ENCODE measurements around the gene P4HB. TPM values are rescaled to one million over a fixed set of nuclear protein-coding genes. Genes with fewer than 3 reads are reported as not detected.
A peak's percentile ranks its signal among the peaks of the same experiment; 100 is the strongest.

The P4HB gene
- polyA plus RNA-seq = 100 to 1,000 TPM; 582 to 595 TPM

DNA sequence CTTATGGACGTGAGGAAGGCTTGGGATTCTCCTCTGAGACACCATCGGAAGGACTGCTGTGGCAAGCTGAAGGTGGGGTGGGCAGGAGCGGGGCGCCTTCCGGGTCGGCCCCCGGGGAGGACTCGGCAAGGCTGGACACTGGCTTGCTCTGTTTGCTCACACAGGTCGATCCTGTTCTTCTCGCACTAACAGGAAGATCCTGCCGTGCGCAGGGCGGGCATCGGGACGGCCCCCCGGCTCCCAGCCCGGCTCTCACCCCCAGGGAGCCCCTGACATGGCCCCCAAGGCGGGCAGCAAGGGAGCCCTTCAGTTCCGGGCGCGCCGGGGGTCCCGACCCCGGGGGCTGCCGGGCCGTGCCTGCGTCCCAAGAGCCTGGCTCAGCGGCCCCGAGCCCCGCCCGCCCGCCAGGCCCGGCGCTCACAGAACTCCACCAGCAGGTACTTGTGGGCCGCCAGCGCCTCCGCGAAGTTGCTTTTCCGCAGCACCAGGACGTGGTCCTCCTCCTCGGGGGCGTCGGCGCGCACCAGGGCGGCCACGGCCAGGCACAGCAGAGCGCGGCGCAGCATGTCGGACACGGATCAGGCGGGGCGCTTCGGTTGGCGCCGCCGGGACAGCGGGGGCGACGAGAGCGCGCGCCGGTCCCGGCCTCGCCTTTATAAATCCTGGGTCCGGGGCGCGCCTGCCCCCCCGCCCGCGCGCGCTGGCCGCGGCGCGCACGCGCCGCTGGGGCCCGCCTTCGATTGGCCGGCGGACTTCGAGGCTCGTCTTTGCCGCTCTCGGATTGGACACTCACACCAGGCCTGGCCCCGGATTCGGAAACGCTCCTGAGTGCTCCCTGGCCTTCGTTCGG lies at the start of gene P4HB:
Gene P4HB, minus strand, starts transcription at position 630 of the 850 bp plus-strand sequence. Its CDS starts 64 bp downstream, at position 566.
- Histone ChIP-seq H3K27ac (ENCODE audit: low read depth in 2 of 2, low read length in 1 of 2) (peak within 1 kb of the TSS; percentile 98 to 99), H3K9me3 (ENCODE audit: control insufficient read depth in 2 of 2, insufficient read depth in 1 of 2, low read depth in 1 of 2, low read length in 1 of 2) (no peaks in the 10 kb centered on the region), H3K36me3 (ENCODE audit: control insufficient read depth in 2 of 2, insufficient read depth in 2 of 2, low read length in 1 of 2) (peaks cover 0 to 18% of the 10 kb centered on the region in 2 donors), H3K4me1 (ENCODE audit: control insufficient read depth in 2 of 2, insufficient read depth in 2 of 2, low read length in 1 of 2) (peaks cover 3 to 13% of the 10 kb centered on the region in 2 donors), H3K27me3 (ENCODE audit: control insufficient read depth in 1 of 2, insufficient read depth in 2 of 2, low read length in 2 of 2) (no peaks in the 10 kb centered on the region), H3K4me3 (ENCODE audit: low read depth in 1 of 2, low read length in 2 of 2) (peak within 1 kb of the TSS; percentile 80 to 95)
- WGBS, 2 donors = 0 to 1% methylated on average over 82 to 95 of the region's 95 CpGs

DNA sequence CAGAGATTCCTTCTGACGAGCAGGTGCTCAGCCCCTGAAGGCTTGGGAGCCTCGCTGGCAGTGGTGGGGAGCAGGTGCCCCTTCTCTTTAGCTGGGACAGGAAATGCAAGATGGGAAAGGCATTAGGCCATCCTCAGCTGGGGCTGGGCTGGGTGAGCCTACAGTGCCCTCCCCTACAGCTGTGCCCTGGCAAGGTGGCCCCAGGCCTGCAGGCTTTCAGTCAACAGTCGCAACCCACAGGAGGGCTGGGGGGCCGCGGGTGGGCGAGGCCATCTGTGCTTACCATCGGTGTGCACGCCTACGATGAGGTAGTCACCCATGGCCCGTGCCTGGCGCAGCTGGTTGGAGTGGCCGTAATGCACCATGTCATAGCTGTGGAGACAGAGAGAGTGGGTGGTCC lies 48.9 kb upstream of the P4HB start:
- Histone ChIP-seq H3K4me1 (ENCODE audit: control insufficient read depth in 2 of 2, insufficient read depth in 2 of 2, low read length in 1 of 2) (peaks cover 5 to 14% of the 10 kb centered on the region in 2 donors), H3K9me3 (ENCODE audit: control insufficient read depth in 2 of 2, insufficient read depth in 1 of 2, low read depth in 1 of 2, low read length in 1 of 2) (no peaks in the 10 kb centered on the region), H3K27ac (ENCODE audit: low read depth in 2 of 2, low read length in 1 of 2) (no peak overlapping the region), H3K27me3 (ENCODE audit: control insufficient read depth in 1 of 2, insufficient read depth in 2 of 2, low read length in 2 of 2) (no peaks in the 10 kb centered on the region), H3K36me3 (ENCODE audit: control insufficient read depth in 2 of 2, insufficient read depth in 2 of 2, low read length in 1 of 2) (peaks cover 3 to 66% of the 10 kb centered on the region in 2 donors), H3K4me3 (ENCODE audit: low read depth in 1 of 2, low read length in 2 of 2) (no peak overlapping the region)
- WGBS, 2 donors = 90 to 95% methylated on average over 12 of the region's 12 CpGs

DNA sequence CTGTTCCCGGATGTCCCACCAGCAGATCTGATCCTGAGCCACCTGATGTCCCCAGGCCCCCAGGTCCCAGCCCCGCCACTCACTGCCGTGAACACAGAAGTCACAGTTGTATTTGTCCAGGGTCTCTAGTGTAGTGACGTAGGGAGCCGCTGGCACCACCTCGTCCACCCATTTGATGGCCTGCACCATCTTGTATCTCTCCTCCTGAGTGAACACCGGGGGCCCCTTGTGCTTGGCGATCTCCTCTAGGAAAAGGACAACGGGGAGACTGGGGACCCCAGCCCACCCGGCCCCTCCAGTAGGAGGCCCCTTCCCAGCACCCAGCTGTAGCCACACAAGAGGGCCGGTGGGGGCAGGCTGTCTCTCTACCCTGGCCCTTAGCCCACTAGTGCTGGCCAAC lies 48.5 kb upstream of the P4HB start:
- Histone ChIP-seq H3K27me3 (ENCODE audit: control insufficient read depth in 1 of 2, insufficient read depth in 2 of 2, low read length in 2 of 2) (no peaks in the 10 kb centered on the region), H3K4me3 (ENCODE audit: low read depth in 1 of 2, low read length in 2 of 2) (no peak overlapping the region), H3K9me3 (ENCODE audit: control insufficient read depth in 2 of 2, insufficient read depth in 1 of 2, low read depth in 1 of 2, low read length in 1 of 2) (no peaks in the 10 kb centered on the region), H3K36me3 (ENCODE audit: control insufficient read depth in 2 of 2, insufficient read depth in 2 of 2, low read length in 1 of 2) (peaks cover 3 to 65% of the 10 kb centered on the region in 2 donors), H3K27ac (ENCODE audit: low read depth in 2 of 2, low read length in 1 of 2) (no peak overlapping the region), H3K4me1 (ENCODE audit: control insufficient read depth in 2 of 2, insufficient read depth in 2 of 2, low read length in 1 of 2) (peaks cover 5 to 14% of the 10 kb centered on the region in 2 donors)
- 94% methylated on average over 11 of the region's 11 CpGs for whole genome bisulfite sequencing, 2 donors

DNA sequence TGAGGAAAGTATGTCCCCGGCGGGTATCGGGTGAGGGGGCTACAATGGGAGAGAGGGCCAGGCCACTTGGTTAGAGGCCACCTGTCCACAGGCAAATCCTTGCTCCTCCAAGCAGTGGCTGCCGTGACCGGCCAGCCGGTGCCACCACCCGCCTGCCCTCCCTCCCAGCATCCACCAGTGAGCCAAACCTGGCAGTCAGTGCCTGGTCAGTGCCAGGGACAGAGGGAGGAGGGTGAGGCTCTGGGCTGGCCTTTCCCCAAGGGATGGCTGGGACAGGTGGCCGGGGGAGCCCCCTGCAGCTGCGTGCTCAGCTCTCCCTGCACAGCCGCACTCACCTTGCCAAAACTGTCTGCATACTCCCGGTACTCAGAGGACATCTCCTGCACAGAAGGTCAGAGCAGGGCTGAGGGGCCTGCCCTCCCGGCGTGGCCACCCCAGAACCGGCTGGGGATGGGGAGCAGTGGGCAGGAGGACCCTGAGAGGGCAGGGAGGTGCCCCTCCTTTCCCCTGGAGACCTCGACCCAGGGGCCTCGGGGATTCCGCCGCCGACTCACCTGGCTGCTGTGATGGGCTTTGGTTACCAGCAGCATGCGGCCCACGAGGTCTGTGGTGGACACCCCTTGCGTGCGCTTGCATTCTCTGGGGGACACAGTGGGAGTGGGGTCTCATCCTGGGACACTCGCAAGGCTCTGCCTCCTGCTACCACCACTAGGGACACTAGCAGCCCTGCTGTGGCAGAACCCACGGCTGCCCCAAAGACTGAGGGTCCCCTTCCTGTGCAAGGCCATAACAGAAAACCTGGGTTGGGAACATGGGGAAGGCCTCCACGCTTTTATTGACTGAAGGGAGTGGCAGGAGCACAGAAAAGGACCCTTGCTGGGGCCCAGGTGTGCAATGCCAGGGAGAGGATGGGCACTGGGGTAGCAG lies 47.1 kb upstream of the P4HB start:
- H3K4me1 ChIP-seq (ENCODE audit: control insufficient read depth in 2 of 2, insufficient read depth in 2 of 2, low read length in 1 of 2) = peaks cover 7 to 16% of the 10 kb centered on the region in 2 donors
- no peak overlapping the region for H3K27ac ChIP-seq (ENCODE audit: low read depth in 2 of 2, low read length in 1 of 2)
- H3K27me3 ChIP-seq (ENCODE audit: control insufficient read depth in 1 of 2, insufficient read depth in 2 of 2, low read length in 2 of 2) = no peaks in the 10 kb centered on the region
- H3K36me3 ChIP-seq (ENCODE audit: control insufficient read depth in 2 of 2, insufficient read depth in 2 of 2, low read length in 1 of 2) = peaks cover 3 to 55% of the 10 kb centered on the region in 2 donors
- no peak overlapping the region for H3K4me3 ChIP-seq (ENCODE audit: low read depth in 1 of 2, low read length in 2 of 2)
- 93 to 95% methylated on average over 26 of the region's 26 CpGs for WGBS, 2 donors
- H3K9me3 ChIP-seq (ENCODE audit: control insufficient read depth in 2 of 2, insufficient read depth in 1 of 2, low read depth in 1 of 2, low read length in 1 of 2) = no peaks in the 10 kb centered on the region

DNA sequence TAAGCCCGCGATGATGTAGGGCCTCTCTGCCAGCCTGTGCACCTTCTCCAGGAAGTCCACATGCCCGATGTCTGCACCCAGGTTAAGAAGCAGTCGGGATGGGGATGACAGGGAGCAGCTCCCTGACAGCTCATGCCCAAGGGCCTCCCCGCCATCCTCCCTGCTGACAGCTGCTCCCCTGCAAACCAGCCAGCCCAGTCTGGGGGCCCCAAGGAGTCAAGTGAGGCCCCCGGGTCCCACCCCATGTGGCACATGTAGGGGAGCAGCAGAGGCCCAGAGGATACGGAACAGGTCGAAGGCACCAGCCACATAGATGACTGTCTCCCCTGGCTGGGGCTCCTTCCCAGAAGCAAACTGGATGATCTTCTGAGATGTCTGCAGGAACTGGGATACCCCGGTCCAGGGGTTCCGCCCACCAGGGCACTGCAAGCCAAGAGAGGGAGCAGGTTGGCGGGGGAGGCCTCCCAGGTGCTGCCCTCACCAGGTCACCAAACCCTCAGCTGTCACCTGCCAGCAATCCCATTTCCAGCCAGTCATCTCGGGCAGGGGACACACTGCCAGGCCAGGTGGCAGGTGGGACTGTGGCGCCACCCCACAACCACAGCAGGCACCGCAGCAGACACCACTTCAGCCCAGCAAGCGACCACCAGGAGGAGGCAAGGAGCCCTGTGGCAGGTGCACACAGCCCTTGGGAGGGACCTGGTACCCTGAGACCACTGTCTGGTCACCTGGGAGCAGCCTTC lies 46.3 kb upstream of the P4HB start:
- 89% methylated on average over 15 of the region's 15 CpGs for WGBS, 2 donors
- no peaks in the 10 kb centered on the region for H3K9me3 ChIP-seq (ENCODE audit: control insufficient read depth in 2 of 2, insufficient read depth in 1 of 2, low read depth in 1 of 2, low read length in 1 of 2)
- peaks cover 3 to 49% of the 10 kb centered on the region in 2 donors for H3K36me3 ChIP-seq (ENCODE audit: control insufficient read depth in 2 of 2, insufficient read depth in 2 of 2, low read length in 1 of 2)

DNA sequence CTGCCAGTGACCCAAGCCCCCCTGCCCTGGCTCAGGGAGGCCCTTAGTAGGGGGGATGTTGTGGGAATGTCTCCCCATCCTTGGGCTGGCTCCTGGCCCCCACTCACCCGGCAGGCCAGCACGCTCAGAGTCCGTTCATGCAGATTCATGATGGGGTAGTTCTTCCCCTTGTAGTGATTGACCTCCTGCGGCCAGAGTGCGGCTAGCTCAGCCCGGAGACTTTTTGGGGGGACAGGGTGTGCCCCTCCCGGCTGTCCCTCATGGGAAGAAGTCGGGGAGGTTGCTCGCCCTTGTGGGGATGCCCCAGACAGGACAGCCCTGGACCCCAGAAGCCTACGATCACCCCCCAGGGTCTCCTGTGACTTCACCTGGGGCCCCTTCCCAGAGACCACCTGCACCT lies 45.7 kb upstream of the P4HB start:
- H3K9me3 ChIP-seq (ENCODE audit: control insufficient read depth in 2 of 2, insufficient read depth in 1 of 2, low read depth in 1 of 2, low read length in 1 of 2) = no peaks in the 10 kb centered on the region
- H3K27me3 ChIP-seq (ENCODE audit: control insufficient read depth in 1 of 2, insufficient read depth in 2 of 2, low read length in 2 of 2) = no peaks in the 10 kb centered on the region
- H3K4me3 ChIP-seq (ENCODE audit: low read depth in 1 of 2, low read length in 2 of 2) = no peak overlapping the region
- peaks cover 10 to 21% of the 10 kb centered on the region in 2 donors for H3K4me1 ChIP-seq (ENCODE audit: control insufficient read depth in 2 of 2, insufficient read depth in 2 of 2, low read length in 1 of 2)
- peaks cover 3 to 49% of the 10 kb centered on the region in 2 donors for H3K36me3 ChIP-seq (ENCODE audit: control insufficient read depth in 2 of 2, insufficient read depth in 2 of 2, low read length in 1 of 2)
- no peak overlapping the region for H3K27ac ChIP-seq (ENCODE audit: low read depth in 2 of 2, low read length in 1 of 2)
- WGBS, 2 donors = 93 to 95% methylated on average over 10 of the region's 10 CpGs

More for the DNA sequence above, 46.3 kb upstream of the P4HB start:
- Histone ChIP-seq H3K4me1 (ENCODE audit: control insufficient read depth in 2 of 2, insufficient read depth in 2 of 2, low read length in 1 of 2) (peaks cover 10 to 19% of the 10 kb centered on the region in 2 donors), H3K27me3 (ENCODE audit: control insufficient read depth in 1 of 2, insufficient read depth in 2 of 2, low read length in 2 of 2) (no peaks in the 10 kb centered on the region), H3K4me3 (ENCODE audit: low read depth in 1 of 2, low read length in 2 of 2) (no peak overlapping the region), H3K27ac (ENCODE audit: low read depth in 2 of 2, low read length in 1 of 2) (no peak overlapping the region)

DNA sequence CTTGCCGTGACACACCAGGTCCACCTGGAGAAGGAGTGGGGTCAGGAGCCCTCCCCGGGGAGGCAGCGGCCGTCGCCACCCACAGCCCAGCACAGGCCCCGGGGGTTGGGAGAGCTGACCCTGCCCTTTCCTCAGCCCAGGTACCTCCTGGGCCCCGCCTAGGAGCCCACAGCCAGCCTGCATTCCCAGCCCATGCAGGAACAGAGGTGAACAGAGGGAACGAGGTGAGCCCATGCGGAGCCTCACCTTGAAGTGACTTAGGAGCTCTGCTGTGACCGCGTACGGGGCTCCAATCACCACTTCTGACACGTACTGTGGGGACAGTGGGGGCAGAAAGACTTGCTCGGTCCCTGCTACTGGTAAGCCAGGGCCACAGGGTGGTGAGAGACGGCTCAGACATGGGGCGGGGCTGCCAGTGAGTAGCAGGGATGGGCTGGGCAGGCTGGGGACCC lies 45.1 kb upstream of the P4HB start:
- peaks cover 3 to 50% of the 10 kb centered on the region in 2 donors for H3K36me3 ChIP-seq (ENCODE audit: control insufficient read depth in 2 of 2, insufficient read depth in 2 of 2, low read length in 1 of 2)
- 91 to 93% methylated on average over 16 of the region's 16 CpGs for WGBS, 2 donors
- H3K9me3 ChIP-seq (ENCODE audit: control insufficient read depth in 2 of 2, insufficient read depth in 1 of 2, low read depth in 1 of 2, low read length in 1 of 2) = no peaks in the 10 kb centered on the region
- no peak overlapping the region for H3K4me3 ChIP-seq (ENCODE audit: low read depth in 1 of 2, low read length in 2 of 2)
- H3K27ac ChIP-seq (ENCODE audit: low read depth in 2 of 2, low read length in 1 of 2) = no peak overlapping the region
- H3K4me1 ChIP-seq (ENCODE audit: control insufficient read depth in 2 of 2, insufficient read depth in 2 of 2, low read length in 1 of 2) = peaks cover 10 to 20% of the 10 kb centered on the region in 2 donors
- no peaks in the 10 kb centered on the region for H3K27me3 ChIP-seq (ENCODE audit: control insufficient read depth in 1 of 2, insufficient read depth in 2 of 2, low read length in 2 of 2)

DNA sequence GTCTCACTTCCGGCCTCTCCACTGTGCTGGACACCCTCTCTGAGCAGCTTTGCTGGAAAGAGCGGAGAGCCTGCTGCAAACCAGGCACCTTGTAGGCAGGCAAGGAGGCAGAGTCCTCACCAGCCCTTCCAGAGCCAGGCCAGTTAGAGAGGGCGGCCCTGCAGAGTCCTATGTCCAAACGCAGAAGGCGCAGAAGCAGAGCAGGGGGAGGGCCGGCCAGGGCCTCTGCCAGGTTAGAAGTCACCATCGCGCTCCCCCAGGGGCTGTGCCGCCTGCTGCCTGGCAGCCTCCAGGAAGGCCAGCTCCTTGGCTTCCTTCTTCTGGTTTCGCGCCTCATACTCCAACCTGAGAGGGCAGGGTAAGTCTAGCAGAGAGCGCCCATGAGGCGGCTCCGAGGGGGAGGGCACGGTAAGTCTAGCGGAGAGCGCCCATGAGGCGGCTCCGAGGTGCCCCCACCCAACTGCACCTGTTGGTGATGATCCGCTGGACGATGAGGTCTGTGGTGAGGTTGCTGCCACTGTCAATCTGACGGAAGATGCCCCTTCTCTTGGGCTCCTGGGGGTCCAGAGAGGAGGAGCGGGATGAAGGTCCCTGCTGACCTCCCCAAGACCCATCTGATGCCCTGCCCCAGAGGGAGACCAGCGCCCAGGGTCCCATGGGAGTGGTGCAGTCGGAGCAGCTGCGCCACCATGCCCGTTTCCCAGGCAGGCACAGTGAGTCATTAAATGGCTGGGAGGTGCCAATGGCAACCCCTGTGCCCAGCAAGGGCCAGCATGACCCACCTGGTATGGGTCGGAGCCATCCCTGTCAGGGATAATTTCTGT lies 44.5 kb upstream of the P4HB start:
- Histone ChIP-seq H3K36me3 (ENCODE audit: control insufficient read depth in 2 of 2, insufficient read depth in 2 of 2, low read length in 1 of 2) (peaks cover 3 to 56% of the 10 kb centered on the region in 2 donors), H3K27me3 (ENCODE audit: control insufficient read depth in 1 of 2, insufficient read depth in 2 of 2, low read length in 2 of 2) (no peaks in the 10 kb centered on the region), H3K4me1 (ENCODE audit: control insufficient read depth in 2 of 2, insufficient read depth in 2 of 2, low read length in 1 of 2) (peaks cover 5 to 14% of the 10 kb centered on the region in 2 donors), H3K27ac (ENCODE audit: low read depth in 2 of 2, low read length in 1 of 2) (no peak overlapping the region), H3K9me3 (ENCODE audit: control insufficient read depth in 2 of 2, insufficient read depth in 1 of 2, low read depth in 1 of 2, low read length in 1 of 2) (no peaks in the 10 kb centered on the region), H3K4me3 (ENCODE audit: low read depth in 1 of 2, low read length in 2 of 2) (no peak overlapping the region)
- WGBS, 2 donors = 89 to 90% methylated on average over 27 to 28 of the region's 28 CpGs
